Urinary bladder (tissue), 4 donors: ENCODE data around the gene RIN3. TPM values are rescaled to one million over a fixed set of nuclear protein-coding genes. Genes with fewer than 3 reads are reported as not detected.

Source experiments
- DNase-seq: peaks from one replicate; pipeline ENCODE4 v3.0.0-alpha.2; 2015; ENCODE audit errors: extremely low spot score
- H3K27ac ChIP-seq: one replicate; pipeline ENCODE4 v1.5.1; 2013; ENCODE audit warnings: low read depth, mild to moderate bottlenecking, moderate library complexity
- H3K36me3 ChIP-seq: one replicate; pipeline ENCODE4 v1.6.1; 2013; ENCODE audit warnings: mild to moderate bottlenecking, moderate library complexity; ENCODE audit not compliant: insufficient read depth
- H3K4me1 ChIP-seq: one replicate; pipeline ENCODE4 v1.6.1; 2013; ENCODE audit warnings: mild to moderate bottlenecking, moderate library complexity; ENCODE audit not compliant: insufficient read depth
- H3K4me3 ChIP-seq: one replicate; pipeline ENCODE4 v1.5.1; 2013; ENCODE audit warnings: low read depth, low read length
- WGBS: extraction: QIAGEN DNeasy Blood & Tissue Kit; methylation state at CpG from one replicate; pipeline ENCODE4 v1.1.7; 2013; 5-methylcytosine and 5-hydroxymethylcytosine counted together
- polyA plus RNA-seq: library from polyadenylated mRNA; stranded (reverse); fragments of 200-250 nt; gene quantifications from one replicate; pipeline ENCODE4 v1.2.3, GENCODE V29; 2013
- total RNA-seq: library from RNA; depleted of rRNA; stranded (reverse); fragments of >200 nt; gene quantifications from one replicate; pipeline ENCODE4 v1.2.3, GENCODE V29; 2014
- donor health status: healthy with polysubstance abuse.
- donor health status: healthy.

Gene RIN3
- total and polyA plus RNA-seq, 2 donors: 9.1 to 21.7 TPM

GRCh38 chr14:92538412-92538985, 24.9 kb downstream of the RIN3 start:
- H3K4me3 ChIP-seq: no peak overlapping the region
- WGBS: 83% methylated on average over 6 of the region's 6 CpGs
- peaks cover 1% of the 10 kb centered on the region for H3K4me1 ChIP-seq
- no peaks in the 10 kb centered on the region for H3K36me3 ChIP-seq
- DNase-seq: no peak
- H3K27ac ChIP-seq: no peak overlapping the region

DNA sequence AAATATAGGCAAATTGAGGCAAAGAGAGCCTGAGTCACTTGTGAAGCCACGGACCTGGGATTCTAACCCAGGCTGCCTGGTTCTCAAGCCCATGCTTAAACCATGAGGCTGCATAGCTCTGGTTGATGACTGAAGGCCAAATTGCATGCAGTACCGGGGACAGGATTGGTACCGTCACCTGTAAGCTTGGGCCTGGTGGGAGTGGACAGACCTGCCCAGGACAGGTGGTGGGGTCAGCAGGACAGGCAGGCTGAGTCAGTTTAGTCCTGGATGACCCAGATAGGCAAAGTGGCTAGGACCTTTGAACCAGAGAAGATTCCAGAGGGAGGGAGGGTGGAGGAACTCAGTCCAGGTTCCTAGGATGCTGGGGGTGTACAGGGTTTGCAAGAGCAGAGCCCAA, 25.8 kb downstream of the RIN3 start:
- Histone ChIP-seq H3K36me3 (no peaks in the 10 kb centered on the region), H3K4me3 (no peak overlapping the region), H3K27ac (peak overlapping the region; percentile 57), H3K4me1 (peaks cover 1% of the 10 kb centered on the region)
- DNase-seq: no peak
- 93% methylated on average over 3 of the region's 3 CpGs for WGBS

- Histone ChIP-seq H3K27ac (peak overlapping the region; percentile 57), H3K36me3 (no peaks in the 10 kb centered on the region), H3K4me1 (peaks cover 1% of the 10 kb centered on the region), H3K4me3 (no peak overlapping the region)
- 59% methylated on average over 12 of the region's 12 CpGs for WGBS
- no peak for DNase-seq
These were observed 26.3 kb downstream of the RIN3 start for GRCh38 chr14:92539875-92540274.

GRCh38 chr14:92540472-92541048, 27.0 kb downstream of the RIN3 start:
- 4% methylated on average over 6 of the region's 6 CpGs for WGBS
- H3K4me3 ChIP-seq: no peak overlapping the region
- DNase-seq: peak; percentile 18
- H3K4me1 ChIP-seq: peaks cover 1% of the 10 kb centered on the region
- peak overlapping the region; percentile 59 for H3K27ac ChIP-seq
- no peaks in the 10 kb centered on the region for H3K36me3 ChIP-seq

GRCh38 chr14:92542766-92543554, 29.4 kb downstream of the RIN3 start:
- H3K4me3 ChIP-seq: no peak overlapping the region
- DNase-seq: no peak
- H3K4me1 ChIP-seq: peaks cover 1% of the 10 kb centered on the region
- H3K36me3 ChIP-seq: no peaks in the 10 kb centered on the region
- H3K27ac ChIP-seq: no peak overlapping the region
- 49% methylated on average over 8 of the region's 8 CpGs for WGBS

- Histone ChIP-seq H3K4me3 (no peak overlapping the region), H3K4me1 (no peaks in the 10 kb centered on the region), H3K36me3 (no peaks in the 10 kb centered on the region), H3K27ac (no peak overlapping the region)
- whole genome bisulfite sequencing: 69% methylated on average over 6 of the region's 6 CpGs
- DNase-seq: no peak
These were observed 30.6 kb downstream of the RIN3 start for GRCh38 chr14:92544051-92544720.

DNA sequence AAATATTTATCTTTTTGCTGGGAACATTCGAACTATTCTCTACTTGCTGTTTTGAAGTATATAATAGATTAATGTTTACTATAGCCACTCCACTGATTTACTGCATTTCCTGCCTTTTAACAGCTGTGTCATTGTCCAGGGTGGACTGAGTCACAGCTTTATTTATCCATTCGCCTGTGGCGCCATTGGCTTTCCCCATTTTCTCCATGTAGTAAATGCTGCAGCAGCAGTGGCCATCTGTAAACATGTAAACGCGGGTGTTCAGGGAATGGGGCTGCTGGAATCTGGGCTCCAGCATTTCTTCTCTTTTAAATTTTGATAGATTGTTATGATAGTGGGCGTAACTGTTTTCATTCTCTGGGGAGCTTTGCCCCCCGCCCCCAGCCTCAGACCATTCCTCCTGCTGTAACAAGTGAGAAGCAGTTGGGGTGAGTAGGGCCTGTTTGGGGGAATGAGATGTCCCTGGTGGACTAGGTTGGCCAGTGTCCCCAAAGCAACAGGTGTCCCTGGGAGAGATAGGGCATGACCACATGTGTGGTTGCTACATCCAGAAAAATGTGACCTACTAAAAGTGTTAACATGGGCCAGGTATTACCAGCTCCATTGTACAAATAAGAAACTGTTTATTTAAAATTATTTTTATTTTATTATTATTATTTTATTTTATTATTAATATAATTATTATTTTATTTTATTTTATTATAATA, 32.9 kb downstream of the RIN3 start:
- WGBS: 74% methylated on average over 7 of the region's 7 CpGs

GRCh38 chr14:92549105-92549858, 35.7 kb downstream of the RIN3 start:
- Histone ChIP-seq H3K4me1 (no peaks in the 10 kb centered on the region), H3K4me3 (no peak overlapping the region), H3K27ac (no peak overlapping the region), H3K36me3 (no peaks in the 10 kb centered on the region)
- DNase-seq: no peak
- 75% methylated on average over 17 of the region's 17 CpGs for WGBS

More for the DNA sequence above, 32.9 kb downstream of the RIN3 start:
- Histone ChIP-seq H3K36me3 (no peaks in the 10 kb centered on the region), H3K4me1 (no peaks in the 10 kb centered on the region), H3K27ac (no peak overlapping the region), H3K4me3 (no peak overlapping the region)
- DNase-seq: no peak

- no peak overlapping the region for H3K27ac ChIP-seq
- WGBS: 28% methylated on average over 7 of the region's 7 CpGs
- H3K4me3 ChIP-seq: no peak overlapping the region
- H3K4me1 ChIP-seq: no peaks in the 10 kb centered on the region
- no peaks in the 10 kb centered on the region for H3K36me3 ChIP-seq
- DNase-seq: no peak
These were observed 36.3 kb downstream of the RIN3 start for GRCh38 chr14:92549859-92550230.

- Histone ChIP-seq H3K27ac (no peak overlapping the region), H3K36me3 (no peaks in the 10 kb centered on the region), H3K4me1 (no peaks in the 10 kb centered on the region), H3K4me3 (no peak overlapping the region)
- WGBS: 74% methylated on average over 13 of the region's 13 CpGs
- no peak for DNase-seq
These were observed 37.7 kb downstream of the RIN3 start for GRCh38 chr14:92551044-92551841.

DNA sequence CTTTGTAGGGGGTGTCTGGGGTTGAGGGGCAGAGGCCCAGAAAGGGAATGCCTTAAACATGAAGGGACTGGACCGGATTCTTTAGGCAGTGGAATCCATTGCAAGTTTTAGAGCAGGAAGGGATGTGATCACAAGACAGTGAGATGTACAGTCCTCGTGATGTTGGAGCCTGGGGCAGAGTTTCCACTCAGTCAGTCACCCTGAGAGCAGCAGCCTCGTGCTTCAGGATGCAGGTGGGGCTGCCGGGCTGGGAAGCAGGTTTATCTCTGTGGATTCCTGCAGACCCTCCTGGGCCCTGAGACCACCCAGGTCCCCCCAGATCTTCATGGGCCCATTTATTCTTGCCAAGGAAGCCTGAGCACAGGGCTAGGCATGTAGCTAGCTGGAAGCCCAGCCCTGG, 38.5 kb downstream of the RIN3 start:
- DNase-seq: no peak
- WGBS: 83% methylated on average over 4 of the region's 4 CpGs
- Histone ChIP-seq H3K36me3 (peaks cover under 1% of the 10 kb centered on the region), H3K4me1 (no peaks in the 10 kb centered on the region), H3K4me3 (no peak overlapping the region), H3K27ac (no peak overlapping the region)

DNA sequence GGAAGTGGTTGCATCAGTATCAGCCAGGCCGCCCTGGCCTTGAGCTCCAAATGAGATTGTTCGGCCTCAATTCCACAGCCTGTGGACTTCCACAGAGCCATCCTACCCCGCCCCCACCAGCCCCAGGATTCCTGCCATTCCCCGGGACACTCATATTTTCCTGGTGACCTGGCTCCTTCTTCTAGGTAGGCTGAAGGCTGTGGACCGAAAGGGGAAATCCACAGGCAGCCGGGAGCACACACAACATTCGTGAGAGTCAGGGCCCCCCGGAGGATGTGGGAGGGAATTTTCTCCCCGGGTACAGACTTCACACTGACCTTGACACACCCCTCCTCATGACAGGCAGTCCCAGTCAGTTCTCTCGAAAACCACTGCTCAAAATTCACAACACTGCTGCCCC, 39.9 kb downstream of the RIN3 start:
- Histone ChIP-seq H3K4me3 (no peak overlapping the region), H3K27ac (no peak overlapping the region), H3K4me1 (no peaks in the 10 kb centered on the region), H3K36me3 (peaks cover 4% of the 10 kb centered on the region)
- WGBS: 49% methylated on average over 10 of the region's 10 CpGs
- no peak for DNase-seq
